Left hindlimb (tissue), 1 donor: ENCODE measurements around the gene FBXW11.
"Not testable (repeated sequence)": the region's sequence is repeated elsewhere in the genome, so short reads cannot be mapped to it uniquely, and the experiment has no call there.

Experiments
- DNase-seq: peaks from one replicate; pipeline ENCODE4 v3.0.0-alpha.2; 2018

The FBXW11 gene

GRCh38 chr5:171952021-171952420 lies 54.4 kb downstream of the FBXW11 start:
- DNase-seq: no peak

DNA sequence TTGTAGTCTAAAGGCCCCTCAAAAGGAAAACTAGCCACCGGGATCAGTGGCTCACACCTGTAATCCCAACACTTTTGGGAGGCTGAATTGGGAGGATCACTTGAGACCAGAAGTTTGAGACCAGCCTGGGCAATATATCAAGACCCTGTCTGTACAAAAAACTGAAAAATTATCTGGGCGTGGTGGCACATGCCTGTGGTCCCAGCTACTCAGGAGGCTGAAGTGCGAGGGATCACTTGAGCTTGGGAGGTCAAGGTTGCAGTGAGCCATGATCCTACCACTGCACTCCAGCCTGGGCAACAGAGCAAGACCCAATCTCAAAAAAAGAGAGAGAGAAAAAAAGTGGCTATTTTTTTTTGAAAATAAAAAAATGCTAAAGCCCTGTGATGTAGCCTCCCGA lies 55.2 kb downstream of the FBXW11 start:
- DNase-seq: no peak

DNA sequence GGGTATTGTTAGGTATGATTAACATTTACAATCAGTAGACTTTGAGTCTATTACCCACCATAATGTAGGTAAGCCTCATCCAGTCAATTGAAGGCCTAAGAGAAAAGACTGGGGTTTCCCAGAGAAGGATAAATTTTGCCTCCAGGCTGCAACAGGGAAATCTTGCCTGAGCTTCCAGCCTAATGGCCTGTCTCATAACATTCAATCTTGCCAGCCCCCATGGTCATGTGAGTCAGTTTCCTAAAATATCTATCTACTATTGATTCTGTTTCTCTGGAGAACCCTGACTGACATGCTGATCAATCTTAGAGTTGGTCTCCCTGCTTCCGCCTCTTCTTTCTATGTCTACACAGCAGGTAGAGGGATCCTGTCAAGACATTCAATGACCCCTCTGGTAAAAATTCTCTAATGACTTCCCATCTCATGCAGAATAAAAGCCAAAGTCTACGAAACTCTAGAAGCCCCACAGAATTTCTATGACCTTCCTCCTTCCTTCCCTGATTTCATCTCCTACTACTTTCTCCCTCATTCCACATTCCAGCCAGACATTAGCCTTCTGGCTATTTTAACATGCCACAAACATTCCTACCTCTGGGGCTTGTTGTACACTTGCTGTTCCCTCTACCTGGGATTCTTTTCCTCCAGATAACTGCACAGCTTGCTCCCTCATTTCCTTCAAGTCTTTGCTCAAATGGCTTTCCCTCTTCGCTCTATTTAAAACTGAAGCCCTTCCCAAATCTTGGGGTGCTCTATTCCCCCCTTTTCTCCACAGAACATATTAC lies 60.2 kb downstream of the FBXW11 start:
- no peak for DNase-seq

- DNase-seq: no peak
These were observed 61.0 kb downstream of the FBXW11 start for GRCh38 chr5:171945476-171945875.

GRCh38 chr5:171945066-171945465 lies 61.4 kb downstream of the FBXW11 start:
- no peak for DNase-seq

DNA sequence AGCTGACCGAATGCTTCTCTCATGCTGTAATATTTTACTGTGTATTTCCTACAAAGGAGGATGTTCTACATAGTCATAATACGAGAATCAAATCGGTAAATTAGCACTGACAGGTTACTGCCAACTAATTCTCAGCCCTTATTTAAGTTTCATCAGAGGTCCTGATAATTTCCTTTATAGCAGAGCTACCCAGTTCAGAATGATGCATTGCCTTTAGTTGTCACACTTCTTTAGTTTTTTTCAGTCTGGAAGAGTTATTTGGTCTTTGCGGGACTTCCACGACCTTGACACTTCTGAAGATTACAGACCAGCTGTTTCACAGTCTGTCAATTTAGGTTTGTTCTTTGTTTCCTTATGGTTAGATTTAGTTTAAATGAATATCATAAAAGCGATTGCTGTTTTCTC lies 64.3 kb downstream of the FBXW11 start:
- DNase-seq: not testable (repeated sequence)

GRCh38 chr5:171941675-171942074 lies 64.8 kb downstream of the FBXW11 start:
- DNase-seq: not testable (repeated sequence)

DNA sequence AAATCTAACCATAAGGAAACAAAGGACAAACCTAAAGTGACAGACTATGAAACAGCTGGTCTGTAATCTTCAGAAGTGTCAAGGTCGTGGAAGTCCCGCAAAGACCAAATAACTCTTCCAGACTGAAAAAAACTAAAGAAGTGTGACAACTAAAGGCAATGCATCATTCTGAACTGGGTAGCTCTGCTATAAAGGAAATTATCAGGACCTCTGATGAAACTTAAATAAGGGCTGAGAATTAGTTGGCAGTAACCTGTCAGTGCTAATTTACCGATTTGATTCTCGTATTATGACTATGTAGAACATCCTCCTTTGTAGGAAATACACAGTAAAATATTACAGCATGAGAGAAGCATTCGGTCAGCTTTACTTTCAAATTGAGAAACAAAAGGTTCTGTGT lies 65.2 kb downstream of the FBXW11 start:
- DNase-seq: not testable (repeated sequence)

DNA sequence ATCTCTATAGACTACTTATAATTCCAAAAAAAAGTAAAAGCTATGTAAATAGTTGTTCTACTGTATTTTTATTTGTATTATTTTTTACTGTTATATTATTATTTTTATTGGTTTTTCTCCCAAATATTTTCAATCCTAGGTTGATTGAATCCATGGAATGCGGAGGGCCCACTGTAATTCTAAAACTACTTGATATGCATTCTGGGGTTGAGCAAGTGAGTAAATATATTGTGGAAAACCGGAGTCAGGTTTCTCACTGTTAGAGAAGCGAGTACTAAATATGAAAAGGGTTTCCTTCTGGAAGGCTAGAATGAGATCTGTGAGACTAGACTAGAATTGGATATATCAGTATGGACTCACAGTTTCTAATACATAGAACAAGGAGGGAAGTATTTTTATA lies 66.5 kb downstream of the FBXW11 start:
- no peak for DNase-seq

- DNase-seq: no peak
These were observed 68.1 kb downstream of the FBXW11 start for GRCh38 chr5:171938358-171938757.

- DNase-seq: no peak
These were observed 69.1 kb downstream of the FBXW11 start for GRCh38 chr5:171937351-171937750.

DNA sequence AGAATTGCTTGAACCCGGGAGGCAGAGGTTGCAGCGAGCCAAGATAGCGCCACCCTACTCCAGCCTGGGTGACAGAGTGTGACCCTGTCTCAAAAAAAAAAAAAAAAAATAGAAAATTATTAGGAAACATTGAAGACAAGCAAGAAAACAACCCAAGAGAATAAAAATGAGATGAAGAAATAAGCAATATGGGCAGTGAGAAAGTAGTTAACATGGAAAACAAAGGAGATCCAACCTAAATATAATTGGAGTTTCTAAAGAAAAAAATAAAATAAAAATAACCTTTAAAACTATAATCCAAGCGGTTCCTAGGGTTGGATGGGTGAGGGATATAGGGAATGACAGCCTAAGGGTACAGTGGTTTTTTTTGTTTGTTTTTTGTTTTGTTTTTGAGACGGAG lies 71.9 kb downstream of the FBXW11 start:
- DNase-seq: no peak

GRCh38 chr5:171931163-171931562 lies 75.3 kb downstream of the FBXW11 start:
- DNase-seq: no peak

GRCh38 chr5:171927345-171927941 lies 79.0 kb downstream of the FBXW11 start:
- DNase-seq: no peak

DNA sequence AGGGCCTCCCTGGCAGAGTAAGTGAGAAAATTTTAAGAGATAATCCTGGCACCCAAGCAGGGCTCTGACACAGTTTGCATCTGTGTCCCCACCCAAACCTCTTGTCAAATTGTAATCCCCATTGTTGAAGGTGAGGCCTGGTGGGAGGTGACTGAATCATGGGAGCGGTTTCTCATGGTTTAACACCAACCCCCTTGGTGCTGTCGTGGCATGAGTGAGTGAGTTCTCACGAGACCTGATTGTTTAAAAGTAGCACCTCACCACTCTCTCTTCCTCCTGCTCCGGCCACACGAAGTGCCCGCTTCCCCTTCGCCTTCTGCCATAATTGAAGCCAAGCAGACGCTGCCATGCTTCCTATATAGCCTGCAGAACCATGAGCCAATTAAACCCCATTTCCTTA lies 80.1 kb downstream of the FBXW11 start:
- DNase-seq: no peak

GRCh38 chr5:171924493-171925122 lies 81.8 kb downstream of the FBXW11 start:
- DNase-seq: no peak

DNA sequence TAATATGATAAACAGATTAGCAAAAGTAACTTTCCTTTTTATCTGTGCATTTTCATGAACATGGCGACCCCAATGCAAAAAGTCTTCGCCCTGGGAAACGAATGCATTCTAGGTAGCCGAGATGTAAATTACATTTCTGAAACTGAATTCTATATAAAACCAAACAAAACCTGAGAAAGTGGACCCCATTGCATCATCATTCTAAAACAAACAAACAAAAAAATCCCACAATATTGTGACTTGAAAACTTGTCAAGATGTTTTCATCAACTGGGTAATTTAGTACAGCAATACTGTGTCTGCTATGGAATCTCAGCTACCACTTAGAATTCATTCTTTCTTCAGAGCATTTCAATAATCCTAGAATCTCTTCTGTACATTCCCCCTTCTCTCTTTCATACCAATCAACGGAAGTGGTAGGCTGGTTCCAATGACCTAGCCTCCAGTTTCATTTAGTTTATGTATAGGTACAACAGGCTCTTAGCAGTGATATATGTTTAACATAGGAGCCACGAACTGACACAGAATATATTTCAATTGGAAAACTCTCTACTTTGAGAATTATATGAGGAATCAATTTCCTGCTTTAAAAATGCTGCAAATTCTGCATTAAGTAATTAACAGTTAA lies 85.6 kb downstream of the FBXW11 start:
- no peak for DNase-seq

DNA sequence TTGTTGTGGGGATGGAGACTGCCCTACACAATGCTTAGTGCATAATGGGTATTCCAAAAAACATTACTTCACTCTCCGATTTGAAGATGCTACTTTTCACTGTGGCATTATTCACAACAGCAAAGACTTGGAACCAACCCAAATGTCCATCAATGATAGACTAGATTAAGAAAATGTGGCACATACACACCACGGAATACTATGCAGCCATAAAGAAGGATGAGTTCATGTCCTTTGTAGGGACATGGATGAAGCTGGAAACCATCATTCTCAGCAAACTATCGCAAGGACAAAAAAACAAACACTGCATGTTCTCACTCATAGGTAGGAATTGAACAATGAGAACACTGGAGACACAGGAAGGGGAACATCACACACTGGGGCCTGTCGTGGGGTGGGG lies 90.7 kb downstream of the FBXW11 start:
- not testable (repeated sequence) for DNase-seq

GRCh38 chr5:171914726-171915338 lies 91.6 kb downstream of the FBXW11 start:
- no peak for DNase-seq

GRCh38 chr5:171913987-171914273 lies 92.5 kb downstream of the FBXW11 start:
- no peak for DNase-seq

GRCh38 chr5:171911152-171911551 lies 95.3 kb downstream of the FBXW11 start:
- no peak for DNase-seq

DNA sequence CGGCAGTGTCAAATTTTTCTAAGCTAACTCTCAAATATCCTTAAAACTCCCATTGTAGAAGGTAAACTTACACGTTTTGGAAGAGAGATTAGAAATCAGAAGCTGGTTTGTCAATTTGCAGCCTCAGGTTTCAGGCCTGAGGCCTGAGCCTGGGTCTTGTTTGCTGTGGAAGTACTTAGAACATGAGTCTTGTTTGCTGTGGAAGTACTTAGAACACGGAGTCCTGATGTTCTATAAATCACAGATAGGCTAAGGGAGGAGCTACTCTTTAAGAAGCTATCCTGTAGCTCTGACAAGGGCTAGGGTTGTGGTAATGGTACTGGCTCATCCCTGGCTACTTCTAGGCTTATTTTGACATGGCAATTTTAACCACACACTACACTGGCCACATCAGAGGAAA lies 97.8 kb downstream of the FBXW11 start:
- no peak for DNase-seq

DNA sequence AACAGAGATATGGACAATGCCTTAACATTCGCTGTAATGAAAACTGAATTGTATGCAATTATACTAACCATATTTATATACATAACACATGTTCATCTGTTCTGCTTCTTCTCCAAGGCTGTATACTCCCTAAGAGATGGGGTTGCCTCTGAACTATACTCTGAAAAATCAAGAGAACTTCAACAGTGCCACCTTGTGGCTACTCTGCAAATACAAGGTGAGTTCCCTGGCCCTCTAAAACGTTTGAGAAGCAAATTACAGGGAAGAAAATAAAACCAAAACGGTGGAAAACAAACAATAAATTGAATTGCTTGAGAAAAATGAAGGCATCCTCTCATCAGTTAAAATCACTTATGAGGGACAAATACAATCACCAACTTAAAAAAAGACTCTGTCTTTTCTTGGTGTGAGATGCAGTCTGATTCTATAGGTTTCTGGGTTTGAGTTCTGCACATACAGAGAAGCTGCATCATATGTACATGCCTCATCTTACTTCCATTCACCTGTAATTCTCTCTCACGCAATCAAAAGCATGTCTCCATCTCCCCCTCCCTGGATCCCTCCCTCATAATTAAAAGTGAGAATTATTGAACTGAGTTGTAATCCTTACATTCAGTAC lies 98.6 kb downstream of the FBXW11 start:
- peak; percentile 51 for DNase-seq
